ENCODE results near the gene STK32B.

STK32B gene

DNA sequence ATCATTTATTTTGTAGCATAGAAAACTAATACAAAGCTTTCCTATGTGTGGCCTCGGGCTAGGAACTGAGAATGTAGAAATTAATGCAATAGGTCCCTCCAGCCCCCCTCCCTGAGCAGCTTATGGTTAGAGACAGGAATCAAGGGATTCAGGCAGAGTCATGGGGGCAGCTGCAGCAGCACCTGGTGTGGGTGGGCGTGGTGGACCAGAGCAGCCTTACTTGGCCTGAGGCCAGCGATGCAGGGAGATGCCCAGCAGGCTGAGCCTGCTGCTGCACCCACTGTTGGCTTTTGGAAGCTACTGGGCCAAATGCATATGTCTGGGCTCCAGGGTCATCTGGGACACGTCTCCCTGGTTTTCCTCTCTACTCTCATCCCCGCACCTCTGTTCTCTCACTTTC is 74.0 kb downstream of the STK32B start:
- no peak for DNase-seq (ENCODE audit: low read depth in 2 of 2)

DNA sequence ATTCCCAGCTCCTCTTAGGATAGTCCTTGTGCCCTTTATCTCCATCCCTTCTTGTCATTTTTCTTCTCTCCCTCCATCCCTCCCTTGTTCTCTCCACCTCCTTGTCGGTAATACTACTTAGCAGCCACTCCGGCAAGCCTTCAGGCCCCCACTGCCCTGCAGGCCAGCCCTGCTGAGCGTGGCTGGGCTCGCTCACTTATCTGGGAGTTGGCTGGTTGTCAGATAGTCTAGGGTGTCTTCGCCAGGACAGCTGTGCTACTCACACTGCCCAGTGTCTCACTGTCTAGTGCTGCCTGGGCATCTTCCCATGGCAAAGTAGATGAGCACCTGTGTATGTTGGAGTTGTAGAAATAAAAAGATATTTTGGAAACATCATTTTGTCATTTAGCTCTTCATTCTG is 75.0 kb downstream of the STK32B start:
- no peak for DNase-seq (ENCODE audit: low read depth in 2 of 2)

DNA sequence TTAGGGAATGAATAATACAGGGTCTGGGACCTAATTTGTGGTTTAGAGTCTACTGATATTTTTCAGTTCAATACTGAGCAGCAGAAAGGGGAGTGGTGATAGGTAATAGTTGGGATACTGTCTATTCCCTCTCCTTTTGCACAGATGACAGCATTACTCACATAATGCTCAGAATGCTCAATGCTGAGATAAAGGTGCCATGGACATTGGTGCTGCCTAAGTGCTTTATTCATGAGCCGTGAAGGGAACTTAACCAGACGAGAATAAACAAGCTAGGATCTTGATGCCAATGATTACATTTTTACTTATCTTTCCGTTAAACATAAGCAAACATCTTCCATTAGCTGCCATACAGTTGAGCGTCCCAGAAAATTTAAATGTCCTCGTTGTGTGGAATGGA is 75.6 kb downstream of the STK32B start:
- DNase-seq (ENCODE audit: low read depth in 2 of 2), result no peak

DNA sequence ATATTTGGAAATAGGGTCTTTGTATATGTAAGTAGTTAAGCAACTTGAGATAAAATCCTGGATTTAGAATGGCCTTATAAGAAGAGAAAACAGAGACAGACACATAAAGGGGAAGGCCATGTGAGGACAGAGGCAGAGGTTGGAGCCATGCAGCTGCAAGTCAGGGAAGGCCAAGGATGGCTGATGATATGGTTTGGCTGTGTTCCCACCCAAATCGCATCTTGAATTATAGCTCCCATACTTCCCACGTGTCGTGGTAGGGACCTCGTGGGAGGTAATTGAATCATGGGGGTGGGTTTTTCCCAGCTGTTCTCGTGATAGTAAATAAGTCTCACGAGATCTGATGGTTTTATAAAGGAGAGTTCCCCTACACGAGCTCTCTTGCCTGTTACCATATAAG is 76.3 kb downstream of the STK32B start:
- DNase-seq (ENCODE audit: low read depth in 2 of 2), result no peak

DNA sequence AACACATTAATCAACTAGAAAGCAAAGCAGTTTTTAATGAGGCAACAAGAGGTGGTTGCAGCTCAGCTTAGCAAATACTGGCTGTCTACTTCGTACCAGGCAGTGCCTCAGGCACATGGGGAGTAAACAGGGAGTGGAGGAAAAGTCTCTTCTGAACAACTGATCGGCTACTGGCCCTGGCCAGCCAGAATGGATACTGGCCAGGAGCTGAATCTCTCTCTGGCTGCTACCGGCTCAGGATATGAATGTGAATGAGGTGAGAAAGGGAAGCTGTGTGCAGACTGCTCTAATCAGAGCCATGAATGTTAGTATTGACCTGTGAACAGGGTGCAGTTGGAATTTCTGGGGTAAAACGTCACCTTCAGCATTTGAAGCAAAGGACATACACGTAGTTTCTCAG is 77.3 kb downstream of the STK32B start:
- no peak for DNase-seq (ENCODE audit: low read depth in 2 of 2)

DNA sequence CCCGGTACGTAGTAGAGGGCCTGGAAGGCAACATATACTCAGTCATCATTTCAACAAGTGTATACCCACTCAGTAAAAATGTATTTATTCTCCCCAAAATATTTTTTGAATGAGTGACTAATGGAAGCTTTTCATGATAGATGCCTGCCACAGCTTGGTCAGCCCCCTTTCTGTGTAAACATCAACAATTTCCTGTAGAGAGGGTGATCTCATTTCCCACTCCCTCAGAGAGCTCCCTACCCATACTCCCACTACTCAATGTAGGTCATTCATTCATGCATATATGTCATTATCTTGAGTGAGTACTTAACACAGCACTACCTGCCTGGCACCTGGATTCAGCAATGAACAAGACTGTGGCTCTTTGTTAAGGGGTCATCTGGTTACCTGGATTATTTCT is 81.9 kb downstream of the STK32B start:
- DNase-seq (ENCODE audit: low read depth in 2 of 2), result no peak

DNA sequence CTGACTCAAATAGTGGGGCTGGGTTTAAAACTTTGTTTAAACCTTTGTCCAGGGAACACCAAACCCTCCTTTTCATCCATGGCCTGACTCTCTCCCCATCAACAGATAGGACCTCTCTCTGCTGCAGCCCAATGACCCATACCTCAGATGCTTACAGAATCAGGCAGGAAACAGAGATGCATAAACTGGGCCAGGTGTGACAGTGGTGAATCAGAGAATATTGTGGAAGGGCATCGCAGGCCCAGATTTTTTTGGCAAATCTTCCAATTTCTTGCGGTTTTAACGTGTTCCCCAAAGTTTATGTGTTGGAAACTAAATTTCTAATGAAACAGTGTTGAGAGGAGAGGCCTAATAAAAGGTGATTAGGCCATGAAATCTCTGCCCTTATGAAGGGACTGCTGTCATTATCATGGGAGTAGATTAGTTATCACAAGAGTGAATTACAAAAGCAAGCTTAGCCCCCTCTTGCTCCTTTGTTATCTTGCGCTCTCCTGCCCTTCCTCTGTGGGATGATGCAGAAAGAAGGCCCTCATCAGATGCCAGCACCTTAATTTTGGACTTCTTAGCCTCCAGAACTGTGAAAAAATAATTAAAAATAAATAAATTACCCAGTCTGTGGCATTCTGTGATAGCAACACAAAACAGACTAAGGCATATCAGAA is 82.8 kb downstream of the STK32B start:
- DNase-seq (ENCODE audit: low read depth in 2 of 2), result no peak

DNA sequence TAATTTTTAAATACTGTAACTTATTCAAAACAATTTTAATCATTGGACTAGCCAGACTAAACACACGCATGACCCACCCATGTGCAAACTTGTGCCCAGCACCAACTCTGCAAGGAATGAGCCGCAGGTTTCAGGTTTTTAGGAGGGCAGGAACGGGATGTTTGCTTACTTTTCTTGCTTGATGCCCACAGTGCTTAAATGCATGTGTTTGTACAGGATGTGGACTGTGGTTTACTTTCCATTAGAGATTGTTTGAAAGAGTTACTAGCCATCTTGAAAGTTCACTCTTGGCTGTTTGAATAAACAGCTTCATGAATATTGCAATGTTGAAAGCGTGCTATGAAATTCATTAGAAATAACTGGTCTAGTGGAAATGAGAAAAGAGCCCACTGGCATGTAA is 83.3 kb downstream of the STK32B start:
- no peak for DNase-seq (ENCODE audit: low read depth in 2 of 2)

DNA sequence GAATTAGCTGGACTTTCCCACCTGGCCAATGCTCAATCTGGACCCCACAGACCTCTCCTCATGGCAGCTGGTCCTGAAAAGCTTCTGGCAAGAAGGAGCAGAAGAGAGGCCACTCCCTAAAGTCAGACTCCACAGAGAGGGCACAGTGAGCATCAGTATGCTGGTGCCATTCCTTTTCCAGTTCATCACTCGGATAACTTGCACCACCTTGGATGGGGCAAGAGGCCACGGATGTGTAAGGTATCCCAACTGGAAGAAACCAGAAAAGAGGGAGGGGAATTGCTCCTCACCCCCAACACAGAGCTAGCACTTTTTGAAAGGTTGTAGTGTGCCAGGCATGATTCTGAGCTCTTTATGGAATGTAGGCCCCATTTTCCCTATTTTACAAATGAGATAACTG is 85.9 kb downstream of the STK32B start:
- no peak for DNase-seq (ENCODE audit: low read depth in 2 of 2)

DNA sequence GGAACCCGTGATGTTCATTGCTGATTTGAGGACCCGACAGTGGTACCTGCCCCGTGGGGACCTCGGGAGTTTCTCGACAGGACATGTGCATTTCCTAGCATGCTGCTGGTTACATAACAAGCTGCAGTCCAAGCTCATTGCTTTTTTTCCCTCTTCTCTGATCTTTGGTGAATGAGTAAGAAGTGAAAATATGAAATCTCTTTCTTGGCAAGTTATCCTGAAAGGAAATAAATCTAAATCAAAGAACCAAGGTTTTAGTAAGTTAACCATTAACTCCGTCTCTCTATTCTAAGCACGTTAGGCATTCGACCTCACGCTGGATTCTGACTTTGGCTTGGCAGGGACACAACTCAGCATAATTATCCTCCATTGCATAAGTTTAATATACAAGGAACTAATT is 86.6 kb downstream of the STK32B start:
- no peak for DNase-seq (ENCODE audit: low read depth in 2 of 2)

DNA sequence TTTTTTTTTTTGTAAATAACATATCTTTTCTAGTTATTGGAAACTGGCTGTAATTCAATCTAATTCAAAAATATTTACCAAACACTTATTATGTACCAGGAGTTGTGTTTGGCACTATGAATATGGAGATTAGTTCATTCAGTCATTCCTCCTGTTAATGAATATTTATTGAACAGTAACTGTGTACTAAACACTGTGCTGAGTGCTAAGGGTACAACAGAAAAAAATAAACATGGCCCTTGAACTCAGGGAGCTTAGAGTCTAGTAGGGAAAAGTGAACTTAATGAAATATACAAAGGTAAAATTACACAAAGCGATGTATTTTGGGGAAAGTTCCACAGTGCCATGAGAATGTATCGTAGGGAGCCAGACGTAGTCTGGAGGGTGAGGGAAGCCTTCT is 87.1 kb downstream of the STK32B start:
- no peak for DNase-seq (ENCODE audit: low read depth in 2 of 2)

DNA sequence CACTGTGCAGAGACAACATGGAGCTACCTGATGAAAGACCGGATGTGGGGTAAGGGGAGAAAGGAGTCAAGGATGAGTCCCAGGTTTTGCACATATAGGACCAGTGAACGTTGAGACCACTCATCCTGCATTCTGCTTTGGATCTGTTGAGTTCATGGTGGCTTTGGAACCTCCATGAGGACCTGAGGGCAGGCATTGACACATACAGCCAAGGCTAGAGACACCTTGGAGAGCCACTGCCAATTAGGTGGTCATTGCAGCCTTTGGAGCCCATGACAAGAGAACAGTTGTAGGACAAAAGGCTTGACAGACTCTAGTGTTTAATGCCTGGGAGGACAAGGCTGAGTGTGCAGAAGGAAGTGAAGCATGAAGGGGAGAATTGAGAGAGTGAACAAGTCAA is 87.9 kb downstream of the STK32B start:
- no peak for DNase-seq (ENCODE audit: low read depth in 2 of 2)

DNA sequence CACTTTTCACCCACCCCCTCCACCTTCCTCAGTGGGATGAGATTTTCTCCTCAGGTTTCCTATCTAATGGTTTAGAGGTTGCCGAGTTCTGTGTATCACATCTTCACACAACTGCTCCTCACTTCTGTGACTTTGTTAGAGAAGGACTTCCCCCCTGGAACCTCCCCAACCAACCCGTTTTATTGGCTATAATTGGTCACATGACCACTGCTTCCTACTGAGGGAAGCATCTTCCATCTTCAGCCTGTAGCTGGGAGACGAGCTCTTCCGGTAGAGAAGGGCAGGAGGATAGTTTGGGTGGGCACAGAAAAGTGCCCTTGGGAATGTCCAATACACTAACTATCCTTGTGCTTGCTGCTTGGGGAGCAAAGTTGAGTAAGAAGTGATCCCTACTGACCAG is 90.5 kb downstream of the STK32B start:
- DNase-seq (ENCODE audit: low read depth in 2 of 2), result no peak

DNA sequence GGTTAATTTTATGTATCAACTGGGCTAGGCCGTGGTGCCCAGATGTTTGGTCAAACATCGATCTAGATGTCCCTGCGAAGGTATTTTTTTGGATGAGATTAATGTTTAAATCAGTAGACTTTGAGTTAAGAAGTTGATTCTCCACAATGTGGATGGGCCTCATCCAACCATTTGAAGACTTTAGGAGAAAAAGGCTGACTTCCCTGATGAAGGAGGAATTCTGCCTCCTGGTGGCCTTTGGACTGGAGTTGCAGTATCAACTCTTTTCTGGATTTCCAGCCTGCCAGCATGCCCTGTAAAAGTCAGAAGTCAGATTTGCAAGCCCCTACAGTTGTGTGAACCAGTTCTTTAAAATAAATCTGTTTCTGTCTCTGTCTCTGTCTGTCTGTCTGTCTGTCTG is 91.4 kb downstream of the STK32B start:
- DNase-seq (ENCODE audit: low read depth in 2 of 2), result no peak

DNA sequence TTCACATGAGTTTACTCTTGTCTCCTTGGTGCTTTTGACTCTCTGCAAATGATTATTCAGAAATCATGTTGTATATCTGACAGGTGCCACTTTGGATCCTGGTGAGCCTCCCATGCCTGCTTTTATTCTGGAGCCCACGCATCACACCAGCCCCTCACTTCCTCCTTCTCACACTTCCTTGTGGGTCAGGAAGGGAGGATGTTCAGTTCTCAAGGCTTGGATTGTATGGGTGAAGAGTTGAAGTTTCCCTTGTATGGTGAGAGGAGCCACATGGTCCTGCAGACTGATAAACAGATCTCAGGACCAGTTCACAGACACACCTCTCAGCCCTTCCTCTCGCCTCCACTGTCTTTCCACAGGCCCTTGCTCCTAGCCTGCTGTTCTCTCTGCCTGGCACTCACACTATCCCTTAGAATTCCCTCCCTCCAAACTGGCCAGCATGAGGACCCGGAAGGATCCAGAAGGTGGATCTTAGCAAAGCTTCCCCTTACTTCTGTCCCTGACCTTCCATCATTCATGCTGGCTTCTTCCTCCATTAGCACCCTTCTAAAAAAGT is 92.1 kb downstream of the STK32B start:
- DNase-seq (ENCODE audit: low read depth in 2 of 2), result no peak

DNA sequence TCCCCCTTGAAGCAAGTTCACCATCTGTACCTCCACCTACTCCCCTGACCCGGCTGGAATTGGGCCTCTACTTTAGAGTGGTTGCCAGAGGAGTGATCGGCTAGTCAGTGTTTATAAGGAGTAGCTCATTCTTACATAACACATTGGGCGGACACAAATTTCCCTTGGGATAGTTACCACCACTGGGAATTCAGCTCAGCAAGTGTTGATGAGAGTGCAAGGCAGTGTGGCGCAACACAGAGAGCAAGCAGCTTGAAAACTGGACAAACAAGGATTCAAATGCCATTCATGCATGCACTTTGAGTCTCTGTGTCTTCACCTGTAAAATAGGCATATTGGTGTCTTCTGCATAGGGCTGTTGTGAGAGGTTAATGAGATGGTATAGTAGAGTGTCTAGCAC is 92.7 kb downstream of the STK32B start:
- DNase-seq (ENCODE audit: low read depth in 2 of 2), result no peak

DNA sequence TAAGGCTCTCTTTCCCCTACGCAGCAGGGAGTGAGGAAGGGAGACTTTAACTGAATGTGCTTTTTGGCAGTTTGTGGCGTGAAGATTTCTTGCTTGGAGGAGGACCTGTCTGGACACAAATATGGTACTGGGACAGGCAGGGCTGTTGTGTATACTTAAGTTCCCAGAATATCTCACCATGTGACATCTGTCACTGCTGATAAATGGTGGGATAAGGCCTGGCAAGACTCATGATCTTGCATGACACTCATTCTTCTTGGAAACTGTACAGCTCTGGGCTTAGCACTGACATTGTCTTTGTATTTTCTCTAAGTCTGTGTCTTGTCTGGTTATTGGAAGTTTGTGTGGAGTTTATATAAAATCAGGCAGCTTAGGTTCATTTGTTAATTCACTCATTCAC is 93.1 kb downstream of the STK32B start:
- DNase-seq (ENCODE audit: low read depth in 2 of 2), result no peak

DNA sequence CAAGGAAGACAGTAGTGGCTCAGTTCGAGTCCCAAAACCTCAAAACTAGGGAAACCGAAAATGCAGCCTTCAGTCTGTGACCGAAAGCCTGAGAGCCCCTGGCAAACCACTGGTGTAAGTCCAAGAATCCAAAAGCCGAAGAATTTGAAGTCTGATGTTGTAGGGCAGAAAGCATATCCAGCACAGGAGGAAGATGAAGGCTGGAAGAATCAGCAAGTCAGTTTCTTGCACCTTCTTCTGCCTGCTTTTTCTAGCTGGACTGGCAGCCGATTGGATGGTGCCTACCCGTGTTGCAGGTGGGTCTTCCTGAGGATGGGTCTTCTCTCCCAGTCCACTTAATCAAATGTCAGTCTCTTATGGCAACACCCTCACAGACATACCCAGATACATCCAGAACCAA is 95.0 kb downstream of the STK32B start:
- DNase-seq (ENCODE audit: low read depth in 2 of 2), result no peak

DNA sequence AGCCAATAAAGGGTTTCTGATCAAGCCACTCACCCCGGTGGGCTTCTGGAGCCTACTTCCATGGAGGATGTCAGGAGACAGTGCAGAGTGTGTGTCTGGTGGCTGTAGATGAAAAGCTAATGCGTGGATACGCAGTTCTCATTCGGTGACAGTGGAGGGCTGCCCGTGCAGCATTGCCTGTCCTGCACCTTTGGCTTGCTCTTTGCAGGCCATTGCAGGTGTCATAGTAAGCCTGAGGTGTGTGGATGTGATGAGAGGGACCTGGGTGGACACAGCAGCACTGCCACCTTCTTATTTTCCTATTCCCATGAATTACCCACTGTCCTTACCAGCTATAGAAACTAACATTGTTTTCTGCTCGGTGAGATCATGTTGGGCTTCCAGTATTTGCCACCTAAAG is 101.2 kb downstream of the STK32B start:
- no peak for DNase-seq (ENCODE audit: low read depth in 2 of 2)

DNA sequence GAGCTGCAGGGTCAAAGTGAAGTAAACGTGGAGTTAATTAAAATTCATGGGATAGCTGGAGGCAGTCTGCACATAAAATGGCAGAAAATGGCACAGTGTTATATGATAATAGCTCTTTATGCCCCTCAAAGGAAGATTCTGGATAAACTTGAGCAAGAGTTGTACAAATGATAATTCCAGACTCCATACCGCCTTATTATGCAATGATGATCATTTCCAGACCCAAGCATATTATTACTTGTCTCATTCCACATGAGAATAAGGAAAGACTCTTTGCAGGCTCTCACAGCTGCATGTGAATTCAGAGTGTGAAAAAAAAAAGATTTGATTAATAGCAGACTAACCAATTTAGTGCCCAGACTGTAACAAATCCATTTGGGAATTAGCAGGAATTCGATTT is 105.4 kb downstream of the STK32B start:
- no peak for DNase-seq (ENCODE audit: low read depth in 2 of 2)

DNA sequence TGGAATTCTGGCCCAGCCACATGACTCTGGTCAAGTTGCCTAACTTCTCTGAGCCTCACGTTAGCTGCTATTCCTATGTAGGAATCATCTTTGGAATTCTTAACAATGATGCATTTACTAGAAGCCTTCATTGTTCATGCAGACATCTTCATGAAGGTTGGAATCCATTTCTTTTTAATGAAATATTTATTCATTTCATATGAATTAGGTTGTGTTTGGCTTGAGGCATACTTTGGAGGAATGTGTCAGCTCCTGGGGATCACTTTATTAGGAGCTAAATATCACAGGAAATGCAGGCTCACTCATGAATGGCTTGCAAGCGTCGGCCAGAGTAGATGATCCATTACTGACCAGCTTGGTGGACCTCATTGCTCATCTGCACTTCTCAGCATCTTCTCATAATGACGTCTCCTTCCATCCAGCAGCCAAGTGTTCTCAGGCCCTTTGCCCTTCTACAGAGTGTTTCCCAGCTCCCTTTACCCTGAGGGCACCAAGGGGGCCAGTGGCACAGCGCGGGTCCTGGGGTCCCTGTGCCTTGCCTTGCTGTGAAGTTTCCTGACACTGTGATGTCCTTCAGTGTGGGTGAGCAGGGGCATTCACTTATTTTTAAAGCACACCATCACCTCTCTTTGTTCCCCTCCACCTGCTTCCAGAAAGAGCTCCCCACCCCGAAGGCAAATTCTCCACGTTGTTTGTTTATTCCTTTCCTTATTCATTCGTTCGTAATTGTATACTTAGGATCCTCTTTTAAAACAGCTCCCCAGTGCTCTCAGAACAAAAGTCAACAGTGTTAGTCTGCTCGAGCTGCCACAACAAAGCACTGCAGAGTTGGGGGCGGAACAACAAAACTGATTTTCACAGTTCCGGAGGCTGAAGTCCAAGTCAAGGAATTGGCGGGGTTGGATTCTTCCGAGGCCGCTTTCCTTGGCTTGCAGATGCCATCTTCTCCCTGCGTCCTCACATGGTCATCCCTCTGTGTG is 106.8 kb downstream of the STK32B start:
- no peak for DNase-seq (ENCODE audit: low read depth in 2 of 2)

DNA sequence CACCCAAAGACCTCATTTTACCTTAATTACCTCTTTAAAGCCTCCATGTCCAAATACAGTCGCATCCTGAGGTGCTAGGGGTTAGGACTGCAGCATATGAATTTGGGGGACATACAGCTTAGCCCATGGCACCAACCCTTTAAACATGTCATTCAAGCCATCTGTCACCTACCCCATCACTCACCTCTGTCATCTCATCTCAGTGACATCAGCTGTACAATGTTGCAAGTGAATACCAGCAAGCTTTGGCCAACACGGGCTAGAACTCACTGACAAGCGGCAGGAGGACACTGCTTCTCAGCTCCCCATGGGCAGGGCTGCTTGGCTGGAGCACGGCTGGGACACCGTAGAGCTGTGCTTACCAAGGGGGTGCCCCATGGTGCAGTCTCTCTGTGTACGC is 107.5 kb downstream of the STK32B start:
- DNase-seq (ENCODE audit: low read depth in 2 of 2), result no peak

DNA sequence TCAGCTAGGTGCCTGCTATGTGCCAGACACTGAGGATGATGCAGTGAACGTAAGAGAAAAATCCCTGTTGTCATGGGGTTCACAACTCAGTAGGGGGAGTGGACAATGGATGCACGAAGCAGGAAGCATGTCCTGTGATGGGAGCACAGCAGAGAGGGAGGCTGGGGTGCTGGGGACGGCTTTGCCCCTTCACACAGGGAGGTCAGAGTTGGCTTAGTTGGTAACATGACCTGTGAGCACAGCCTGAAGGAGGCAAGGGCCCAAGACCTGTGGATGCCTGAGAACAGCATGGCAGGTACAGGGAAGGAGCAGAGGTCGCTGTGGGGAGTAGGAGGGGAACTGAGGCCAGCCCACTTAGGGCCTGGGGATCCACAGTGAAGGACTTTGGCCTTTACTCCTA is 109.4 kb downstream of the STK32B start:
- no peak for DNase-seq (ENCODE audit: low read depth in 2 of 2)
